Esophagus squamous epithelium (tissue), 5 donors: ENCODE results near the gene VAPA. TPM values are rescaled to one million over a fixed set of nuclear protein-coding genes. Genes with fewer than 3 reads are reported as not detected.

Experiments used
- DNase-seq: peaks from one replicate; lab custom pipeline; 2025; lab: John Stamatoyannopoulos, UW
- H3K27ac ChIP-seq, 4 donors: fragments of 200-600 bp; sonication (generic); one replicate each; pipeline ENCODE4 v1.5.1; 2016 to 2019; ENCODE audit warnings: mild to moderate bottlenecking in 1 of 4
- H3K27me3 ChIP-seq, 4 donors: fragments of 200-600 bp; sonication (generic); 1 replicate in 3 of 4; 2 replicates in 1 of 4; pipeline versions ENCODE4 v1.5.1 to v1.6.0; 2017 to 2021; ENCODE audit warnings: antibody characterized with exemption in 1 of 4
- H3K36me3 ChIP-seq, 3 donors: fragments of 200-600 bp; sonication (generic); one replicate each; pipeline ENCODE4 v1.5.1; 2016 to 2019
- H3K4me1 ChIP-seq, 3 donors: fragments of 200-600 bp; sonication (generic); one replicate each; pipeline ENCODE4 v1.5.1; 2017 to 2019
- H3K4me3 ChIP-seq, 4 donors: fragments of 200-600 bp; sonication (generic); 1 replicate in 3 of 4; 2 replicates in 1 of 4; pipeline ENCODE4 v1.5.1; 2016 to 2019; ENCODE audit warnings: mild to moderate bottlenecking in 2 of 4, moderate library complexity in 1 of 4
- H3K9me3 ChIP-seq, 3 donors: fragments of 200-600 bp; sonication (generic); one replicate each; pipeline ENCODE4 v1.5.1; 2016 to 2019
- CTCF ChIP-seq, 6 experiments: fragments of 450-650 bp in 4 of 6; fragments of 200-600 bp in 2 of 6; sonication (generic) in 2 of 6; IDR thresholded peaks; one replicate each; pipeline ENCODE4 v1.5.1; 2016 to 2019; ENCODE audit warnings: antibody characterized with exemption in 6 of 6, mild to moderate bottlenecking in 4 of 6, moderate library complexity in 4 of 6
- POLR2A ChIP-seq, 4 donors: fragments of 450-650 bp; IDR thresholded peaks; one replicate each; pipeline ENCODE4 v1.6.1; 2017; ENCODE audit warnings: antibody characterized with exemption in 4 of 4, mild to moderate bottlenecking in 4 of 4, moderate library complexity in 3 of 4
- WGBS, 2 donors: methylation state at CpG; one replicate each; pipeline ENCODE4 v1.1.5; 2018; 5-methylcytosine and 5-hydroxymethylcytosine counted together
- intact Hi-C: fragments of 100-400 bp; cut with DNase I; formaldehyde crosslinking; loops from one replicate; pipeline ENCODE4 v1.15.0; 2022
- total RNA-seq, 4 donors: library from RNA; depleted of rRNA; stranded (reverse); fragments of >200 nt; gene quantifications; one replicate each; pipeline ENCODE4 v1.1.0, GENCODE V29; 2016
- donor health status: DM: yes; HTN: yes; CAD: no.

VAPA gene, protein sequence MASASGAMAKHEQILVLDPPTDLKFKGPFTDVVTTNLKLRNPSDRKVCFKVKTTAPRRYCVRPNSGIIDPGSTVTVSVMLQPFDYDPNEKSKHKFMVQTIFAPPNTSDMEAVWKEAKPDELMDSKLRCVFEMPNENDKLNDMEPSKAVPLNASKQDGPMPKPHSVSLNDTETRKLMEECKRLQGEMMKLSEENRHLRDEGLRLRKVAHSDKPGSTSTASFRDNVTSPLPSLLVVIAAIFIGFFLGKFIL
- total RNA-seq, result 100 to 1,000 TPM; 252 to 287 (median 268) TPM

GRCh38 chr18:9913526-9914333 is at the start of gene VAPA:
TSS of gene VAPA (plus strand) at chr18:9914016. CDS start at chr18:9914257, 241 bp downstream.
- intact Hi-C loops, result no loop called here
- WGBS, 2 donors, result 0% methylated on average over 9 to 23 of the region's 87 CpGs
- TF ChIP-seq POLR2A (IDR thresholded peaks at IDR 0.05), result peak in 3 of 4 donors; percentile 78 to 99 (median 96)
- TF ChIP-seq CTCF (IDR thresholded peaks at IDR 0.05), result peak in 1 of 6 experiments; percentile 2
- Histone ChIP-seq H3K27me3 (no peaks in the 10 kb centered on the region), H3K36me3 (no peaks in the 10 kb centered on the region), H3K9me3 (no peaks in the 10 kb centered on the region), H3K4me3 (peak within 1 kb of the TSS; percentile 74 to 97 (median 95)), H3K4me1 (peaks cover 24 to 43% (median 32%) of the 10 kb centered on the region in 3 donors), H3K27ac (peak within 1 kb of the TSS; percentile 99 to 100 (median 100))
- peak; percentile 74 for DNase-seq

GRCh38 chr18:9865764-9866490 is 47.9 kb upstream of the VAPA start:
- Histone ChIP-seq H3K4me3 (no peak overlapping the region), H3K27me3 (no peaks in the 10 kb centered on the region), H3K36me3 (peaks cover 0 to 4% (median 0%) of the 10 kb centered on the region in 3 donors), H3K4me1 (peaks cover 16 to 47% (median 21%) of the 10 kb centered on the region in 3 donors), H3K9me3 (peaks cover 0 to 10% (median 7%) of the 10 kb centered on the region in 3 donors), H3K27ac (peak overlapping the region in 1 of 4 donors; percentile 79)
- DNase-seq, result no peak
- TF ChIP-seq CTCF (IDR thresholded peaks at IDR 0.05), result no peak
- TF ChIP-seq POLR2A (IDR thresholded peaks at IDR 0.05), result no peak
- intact Hi-C loops, result no loop called here
- WGBS, 2 donors, result 90 to 92% methylated on average over 6 to 7 of the region's 7 CpGs

GRCh38 chr18:9866627-9867026 is 47.2 kb upstream of the VAPA start:
- 90 to 96% methylated on average over 2 to 3 of the region's 3 CpGs for WGBS, 2 donors
- no peak for DNase-seq

DNA sequence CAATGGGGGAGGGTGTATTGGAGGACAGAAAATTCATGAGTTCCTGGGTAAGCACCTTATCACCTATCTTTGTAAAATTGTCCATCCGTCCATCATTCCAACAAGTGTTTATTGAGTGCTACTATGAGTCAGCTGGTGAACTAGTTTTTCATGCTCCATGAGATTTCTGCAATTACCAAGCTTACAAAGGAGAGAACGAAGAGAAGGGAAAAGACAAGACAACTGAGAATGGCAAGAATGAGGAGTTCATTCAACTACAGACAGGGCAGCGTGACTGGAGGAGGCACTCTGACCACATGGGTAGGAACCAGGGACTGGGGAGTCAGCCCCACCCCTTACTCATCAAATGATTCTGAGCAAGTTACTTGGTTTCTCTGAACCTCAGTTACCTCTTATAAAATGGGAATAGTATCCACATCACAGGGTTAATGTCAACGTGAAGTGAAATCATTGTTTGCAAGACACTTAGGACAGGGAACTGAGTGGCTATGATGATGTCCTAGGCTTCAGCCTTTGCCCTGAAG is 46.7 kb upstream of the VAPA start:
- Histone ChIP-seq H3K36me3 (peaks cover 0 to 4% (median 0%) of the 10 kb centered on the region in 3 donors), H3K9me3 (peaks cover 0 to 10% (median 7%) of the 10 kb centered on the region in 3 donors), H3K27me3 (no peaks in the 10 kb centered on the region), H3K27ac (peak overlapping the region; percentile 22 to 79 (median 42)), H3K4me1 (peaks cover 16 to 50% (median 21%) of the 10 kb centered on the region in 3 donors), H3K4me3 (no peak overlapping the region)
- no peak for DNase-seq
- 60 to 78% methylated on average over 4 of the region's 4 CpGs for WGBS, 2 donors
- no peak for TF ChIP-seq POLR2A (IDR thresholded peaks at IDR 0.05)
- no peak for TF ChIP-seq CTCF (IDR thresholded peaks at IDR 0.05)
- intact Hi-C loops, result no loop called here

More at GRCh38 chr18:9866627-9867026, 47.2 kb upstream of the VAPA start:
- Histone ChIP-seq H3K9me3 (peaks cover 0 to 10% (median 7%) of the 10 kb centered on the region in 3 donors), H3K4me1 (peaks cover 16 to 50% (median 21%) of the 10 kb centered on the region in 3 donors), H3K36me3 (peaks cover 0 to 4% (median 0%) of the 10 kb centered on the region in 3 donors), H3K27ac (peak overlapping the region in 2 of 4 donors; percentile 55 to 79), H3K27me3 (no peaks in the 10 kb centered on the region), H3K4me3 (no peak overlapping the region)
- intact Hi-C loops, result no loop called here
- TF ChIP-seq POLR2A (IDR thresholded peaks at IDR 0.05), result no peak
- TF ChIP-seq CTCF (IDR thresholded peaks at IDR 0.05), result no peak
